Tibial nerve (tissue), 4 donors: ENCODE data around the gene EPS8L3. TPM values are rescaled to one million over a fixed set of nuclear protein-coding genes. Genes with fewer than 3 reads are reported as not detected.

ENCODE experiments used
- DNase-seq, 2 donors: peaks; one replicate each; pipeline ENCODE4 v3.0.0-alpha.2; 2019; ENCODE audit warnings: low spot score in 2 of 2
- H3K27ac ChIP-seq, 4 donors: fragments of 200-600 bp; sonication (generic) in 3 of 4; one replicate each; pipeline ENCODE4 v1.5.1; 2017 to 2019; ENCODE audit warnings: mild to moderate bottlenecking in 1 of 4
- H3K27me3 ChIP-seq, 2 donors: fragments of 200-600 bp; sonication (generic) in 1 of 2; one replicate each; pipeline versions ENCODE4 v1.5.1 to v1.6.0; 2017 to 2019
- H3K36me3 ChIP-seq, 3 donors: fragments of 200-600 bp; sonication (generic); one replicate each; pipeline ENCODE4 v1.5.1; 2018 to 2019
- H3K4me1 ChIP-seq, 4 donors: fragments of 200-600 bp; sonication (generic) in 3 of 4; one replicate each; pipeline ENCODE4 v1.5.1; 2017 to 2019
- H3K4me3 ChIP-seq, 4 donors: fragments of 200-600 bp; sonication (generic) in 3 of 4; one replicate each; pipeline ENCODE4 v1.5.1; 2017 to 2019; ENCODE audit warnings: mild to moderate bottlenecking in 1 of 4, moderate library complexity in 1 of 4
- H3K9me3 ChIP-seq, 4 donors: fragments of 200-600 bp; sonication (generic) in 3 of 4; one replicate each; pipeline ENCODE4 v1.5.1; 2017 to 2019
- EP300 ChIP-seq, 2 donors: sonication (generic); formaldehyde crosslinking; IDR thresholded peaks; one replicate each; pipeline ENCODE4 v1.6.1; 2017; ENCODE audit warnings: antibody characterized with exemption in 2 of 2, mild to moderate bottlenecking in 1 of 2
- POLR2A ChIP-seq, 2 donors: fragments of 450-650 bp; IDR thresholded peaks; one replicate each; pipeline ENCODE4 v1.6.1; 2017; ENCODE audit warnings: antibody characterized with exemption in 2 of 2, mild to moderate bottlenecking in 2 of 2, moderate library complexity in 2 of 2
- WGBS, 2 donors: methylation state at CpG; one replicate each; pipeline ENCODE4 v1.1.5; 2018; 5-methylcytosine and 5-hydroxymethylcytosine counted together
- total RNA-seq, 4 donors: library from RNA; depleted of rRNA; stranded (reverse); fragments of >200 nt; gene quantifications; one replicate each; pipeline ENCODE4 v1.1.0, GENCODE V29; 2016
- TF ChIP-seq, protein P1 (sequence below), 5 experiments: fragments of 200-600 bp in 3 of 5; fragments of 450-650 bp in 2 of 5; sonication (generic) in 3 of 5; IDR thresholded peaks; one replicate each; pipeline ENCODE4 v1.5.1; 2016 to 2019; ENCODE audit warnings: antibody characterized with exemption in 5 of 5, mild to moderate bottlenecking in 3 of 5, moderate library complexity in 2 of 5

EPS8L3 gene, protein sequence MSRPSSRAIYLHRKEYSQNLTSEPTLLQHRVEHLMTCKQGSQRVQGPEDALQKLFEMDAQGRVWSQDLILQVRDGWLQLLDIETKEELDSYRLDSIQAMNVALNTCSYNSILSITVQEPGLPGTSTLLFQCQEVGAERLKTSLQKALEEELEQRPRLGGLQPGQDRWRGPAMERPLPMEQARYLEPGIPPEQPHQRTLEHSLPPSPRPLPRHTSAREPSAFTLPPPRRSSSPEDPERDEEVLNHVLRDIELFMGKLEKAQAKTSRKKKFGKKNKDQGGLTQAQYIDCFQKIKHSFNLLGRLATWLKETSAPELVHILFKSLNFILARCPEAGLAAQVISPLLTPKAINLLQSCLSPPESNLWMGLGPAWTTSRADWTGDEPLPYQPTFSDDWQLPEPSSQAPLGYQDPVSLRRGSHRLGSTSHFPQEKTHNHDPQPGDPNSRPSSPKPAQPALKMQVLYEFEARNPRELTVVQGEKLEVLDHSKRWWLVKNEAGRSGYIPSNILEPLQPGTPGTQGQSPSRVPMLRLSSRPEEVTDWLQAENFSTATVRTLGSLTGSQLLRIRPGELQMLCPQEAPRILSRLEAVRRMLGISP
- total RNA-seq = not detected

GRCh38 chr1:109763646-109764415 is at the start of gene EPS8L3:
TSS of gene EPS8L3 (minus strand) at chr1:109763923. CDS start at chr1:109761749, 2,174 bp downstream.
- DNase-seq = peak in 1 of 2 donors; percentile 4
- Histone ChIP-seq H3K4me1 (peaks cover 0 to 10% (median 0%) of the 10 kb centered on the region in 4 donors), H3K27ac (peak within 1 kb of the TSS in 1 of 4 donors; percentile 83), H3K9me3 (no peaks in the 10 kb centered on the region), H3K4me3 (peak within 1 kb of the TSS in 1 of 4 donors; percentile 23), H3K36me3 (no peaks in the 10 kb centered on the region), H3K27me3 (no peaks in the 10 kb centered on the region)
- TF ChIP-seq, protein P1, sequence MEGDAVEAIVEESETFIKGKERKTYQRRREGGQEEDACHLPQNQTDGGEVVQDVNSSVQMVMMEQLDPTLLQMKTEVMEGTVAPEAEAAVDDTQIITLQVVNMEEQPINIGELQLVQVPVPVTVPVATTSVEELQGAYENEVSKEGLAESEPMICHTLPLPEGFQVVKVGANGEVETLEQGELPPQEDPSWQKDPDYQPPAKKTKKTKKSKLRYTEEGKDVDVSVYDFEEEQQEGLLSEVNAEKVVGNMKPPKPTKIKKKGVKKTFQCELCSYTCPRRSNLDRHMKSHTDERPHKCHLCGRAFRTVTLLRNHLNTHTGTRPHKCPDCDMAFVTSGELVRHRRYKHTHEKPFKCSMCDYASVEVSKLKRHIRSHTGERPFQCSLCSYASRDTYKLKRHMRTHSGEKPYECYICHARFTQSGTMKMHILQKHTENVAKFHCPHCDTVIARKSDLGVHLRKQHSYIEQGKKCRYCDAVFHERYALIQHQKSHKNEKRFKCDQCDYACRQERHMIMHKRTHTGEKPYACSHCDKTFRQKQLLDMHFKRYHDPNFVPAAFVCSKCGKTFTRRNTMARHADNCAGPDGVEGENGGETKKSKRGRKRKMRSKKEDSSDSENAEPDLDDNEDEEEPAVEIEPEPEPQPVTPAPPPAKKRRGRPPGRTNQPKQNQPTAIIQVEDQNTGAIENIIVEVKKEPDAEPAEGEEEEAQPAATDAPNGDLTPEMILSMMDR (IDR thresholded peaks at IDR 0.05) = no peak
- TF ChIP-seq POLR2A (IDR thresholded peaks at IDR 0.05) (no peak), EP300 (IDR thresholded peaks at IDR 0.05) (no peak)
- WGBS, 2 donors = 90 to 93% methylated on average over 10 to 11 of the region's 11 CpGs

DNA sequence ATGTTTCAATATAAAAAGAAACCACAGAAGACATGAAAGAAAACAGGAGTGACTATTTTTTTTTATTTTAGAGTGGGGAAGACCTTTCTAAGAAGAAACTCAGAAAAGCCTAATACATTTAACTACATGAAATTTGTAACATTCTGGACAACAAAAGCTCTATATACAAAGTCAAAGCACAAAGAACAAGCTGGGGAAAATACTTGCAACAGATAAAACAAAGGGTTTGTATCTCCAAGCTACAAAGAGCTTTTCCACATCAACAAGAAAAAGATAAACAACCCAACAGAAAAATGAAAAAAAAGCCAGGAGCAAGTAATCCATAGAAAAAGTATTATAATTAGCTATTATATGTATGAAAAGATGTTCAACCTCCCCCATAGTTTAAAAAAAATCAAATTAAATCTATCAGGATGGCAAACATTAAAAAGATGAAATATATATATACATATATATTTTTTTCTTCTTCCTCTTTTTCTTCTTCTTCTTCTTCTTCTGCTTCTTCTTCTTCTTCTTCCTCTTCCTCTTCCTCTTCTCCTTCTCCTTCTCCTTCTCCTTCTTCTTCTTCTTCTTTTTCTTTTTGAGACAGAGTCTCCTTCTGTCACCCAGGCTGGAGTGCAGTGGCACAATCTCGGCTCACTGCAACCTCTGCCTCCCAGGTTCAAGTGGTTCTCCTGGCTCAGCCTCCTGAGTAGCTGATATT is 49.1 kb upstream of the EPS8L3 start:
- Histone ChIP-seq H3K9me3 (peaks cover 0 to 7% (median 0%) of the 10 kb centered on the region in 4 donors), H3K36me3 (no peaks in the 10 kb centered on the region), H3K27me3 (no peaks in the 10 kb centered on the region), H3K27ac (no peak overlapping the region), H3K4me1 (peaks cover 0 to 22% (median 0%) of the 10 kb centered on the region in 4 donors), H3K4me3 (no peak overlapping the region)
- TF ChIP-seq EP300 (IDR thresholded peaks at IDR 0.05) = no peak
- TF ChIP-seq, protein P1 (IDR thresholded peaks at IDR 0.05) = no peak
- no peak for TF ChIP-seq POLR2A (IDR thresholded peaks at IDR 0.05)
- DNase-seq = no peak
- 78 to 79% methylated on average over 1 of the region's 1 CpG for WGBS, 2 donors

GRCh38 chr1:109808703-109809102 is 45.0 kb upstream of the EPS8L3 start:
- DNase-seq = no peak
- H3K4me1 ChIP-seq = peaks cover 0 to 31% (median 1%) of the 10 kb centered on the region in 4 donors
- H3K27me3 ChIP-seq = no peaks in the 10 kb centered on the region
- no peaks in the 10 kb centered on the region for H3K9me3 ChIP-seq
- 97 to 98% methylated on average over 6 of the region's 6 CpGs for WGBS, 2 donors
- H3K36me3 ChIP-seq = no peaks in the 10 kb centered on the region
- H3K4me3 ChIP-seq = no peak overlapping the region
- H3K27ac ChIP-seq = no peak overlapping the region
- no peak for TF ChIP-seq EP300 (IDR thresholded peaks at IDR 0.05)
- TF ChIP-seq, protein P1 (IDR thresholded peaks at IDR 0.05) = no peak
- no peak for TF ChIP-seq POLR2A (IDR thresholded peaks at IDR 0.05)

GRCh38 chr1:109807822-109808680 is 44.3 kb upstream of the EPS8L3 start:
- peaks cover 0 to 33% (median 8%) of the 10 kb centered on the region in 4 donors for H3K4me1 ChIP-seq
- no peak for DNase-seq
- TF ChIP-seq, protein P1 (IDR thresholded peaks at IDR 0.05) = no peak
- no peak for TF ChIP-seq POLR2A (IDR thresholded peaks at IDR 0.05)
- no peak for TF ChIP-seq EP300 (IDR thresholded peaks at IDR 0.05)
- no peak overlapping the region for H3K4me3 ChIP-seq
- WGBS, 2 donors = 91 to 93% methylated on average over 6 of the region's 6 CpGs
- H3K36me3 ChIP-seq = no peaks in the 10 kb centered on the region
- no peaks in the 10 kb centered on the region for H3K9me3 ChIP-seq
- no peaks in the 10 kb centered on the region for H3K27me3 ChIP-seq
- no peak overlapping the region for H3K27ac ChIP-seq
